Mesenchymal stem cell (in vitro differentiated cells and primary cell): ENCODE measurements around the gene CD9.

Experiments used
- DNase-seq: peaks from one replicate; pipeline ENCODE4 v3.0.0-alpha.2; 2013
- H2AFZ ChIP-seq: one replicate; pipeline ENCODE4 v1.6.1; 2013; ENCODE audit warnings: low read depth, mild to moderate bottlenecking, control low read depth, inconsistent platforms, low read length, moderate library complexity
- H2AK5ac ChIP-seq: 2 replicates; pipeline ENCODE4 v1.6.1; 2013; ENCODE audit warnings: low read length, moderate library complexity, mild to moderate bottlenecking, inconsistent platforms; ENCODE audit not compliant: severe bottlenecking
- H2BK120ac ChIP-seq: one replicate; pipeline ENCODE4 v1.6.1; 2013; ENCODE audit warnings: low read depth, mild to moderate bottlenecking, inconsistent platforms, low read length, moderate library complexity
- H2BK12ac ChIP-seq, 2 experiments: one replicate each; pipeline ENCODE4 v1.6.1; 2013; ENCODE audit warnings: inconsistent platforms in 2 of 2, low read length in 2 of 2, mild to moderate bottlenecking in 2 of 2, moderate library complexity in 2 of 2, control low read depth in 1 of 2
- H2BK15ac ChIP-seq: one replicate; pipeline ENCODE4 v1.6.1; 2013; ENCODE audit warnings: mild to moderate bottlenecking, low read depth, inconsistent platforms; ENCODE audit not compliant: poor library complexity, severe bottlenecking
- H2BK5ac ChIP-seq: 2 replicates; pipeline ENCODE4 v1.6.1; 2013; ENCODE audit warnings: low read depth, mild to moderate bottlenecking, low read length, control low read depth, inconsistent platforms; ENCODE audit not compliant: poor library complexity, severe bottlenecking
- H3K14ac ChIP-seq, 2 experiments: one replicate each; pipeline ENCODE4 v1.6.1; 2013; ENCODE audit warnings: inconsistent platforms in 2 of 2, low read length in 2 of 2, control low read depth in 1 of 2, mild to moderate bottlenecking in 1 of 2, moderate library complexity in 1 of 2
- H3K18ac ChIP-seq, 2 experiments: one replicate each; pipeline ENCODE4 v1.6.1; 2013; ENCODE audit warnings: inconsistent platforms in 2 of 2, low read length in 2 of 2, control low read depth in 1 of 2, low read depth in 1 of 2, mild to moderate bottlenecking in 1 of 2
- H3K23ac ChIP-seq, 2 experiments: one replicate each; pipeline ENCODE4 v1.6.1; 2013; ENCODE audit warnings: inconsistent platforms in 2 of 2, low read length in 2 of 2, mild to moderate bottlenecking in 2 of 2, moderate library complexity in 2 of 2, control low read depth in 1 of 2
- H3K27ac ChIP-seq: 2 replicates; pipeline ENCODE4 v1.5.1; 2013; ENCODE audit warnings: mild to moderate bottlenecking, moderate library complexity, low read length, control low read depth, inconsistent platforms; ENCODE audit not compliant: poor library complexity, severe bottlenecking
- H3K27me3 ChIP-seq, 2 experiments: 2 replicates each; pipeline versions ENCODE4 v1.6.1 to v1.7.0; 2013; ENCODE audit warnings: low read length in 2 of 2, mild to moderate bottlenecking in 2 of 2, moderate library complexity in 2 of 2, control low read depth in 1 of 2, inconsistent platforms in 1 of 2; ENCODE audit not compliant: control insufficient read depth in 1 of 2, insufficient read depth in 1 of 2
- H3K36me3 ChIP-seq, 2 experiments: 2 replicates each; pipeline versions ENCODE4 v1.6.1 to v1.7.0; 2013; ENCODE audit warnings: low read length in 2 of 2, control low read depth in 1 of 2, inconsistent platforms in 1 of 2, low read depth in 1 of 2, mild to moderate bottlenecking in 1 of 2; ENCODE audit not compliant: insufficient read depth in 2 of 2, control insufficient read depth in 1 of 2
- H3K4ac ChIP-seq, 2 experiments: one replicate each; pipeline ENCODE4 v1.6.1; 2013; ENCODE audit warnings: inconsistent platforms in 2 of 2, low read length in 2 of 2, mild to moderate bottlenecking in 2 of 2, moderate library complexity in 2 of 2, control low read depth in 1 of 2, low read depth in 1 of 2
- H3K4me1 ChIP-seq: 2 replicates; pipeline ENCODE4 v1.6.1; 2013; ENCODE audit warnings: low read depth, low read length, control low read depth; ENCODE audit not compliant: control insufficient read depth, insufficient read depth
- H3K4me2 ChIP-seq: 2 replicates; pipeline ENCODE4 v1.6.1; 2013; ENCODE audit warnings: low read length, mild to moderate bottlenecking, inconsistent platforms; ENCODE audit not compliant: poor library complexity, severe bottlenecking
- H3K4me3 ChIP-seq, 2 experiments: 2 replicates each; pipeline versions ENCODE4 v1.5.1 to v1.7.0; 2013; ENCODE audit warnings: low read length in 2 of 2, mild to moderate bottlenecking in 2 of 2, control low read depth in 1 of 2, low read depth in 1 of 2; ENCODE audit not compliant: insufficient read depth in 1 of 2
- H3K79me1 ChIP-seq: replicated peaks from 2 replicates; pipeline ENCODE4 v1.6.1; 2013; ENCODE audit warnings: mild to moderate bottlenecking, control low read depth, low read length, inconsistent platforms; ENCODE audit not compliant: poor library complexity, severe bottlenecking
- H3K9ac ChIP-seq: 2 replicates; pipeline ENCODE4 v1.7.0; 2013; ENCODE audit warnings: mild to moderate bottlenecking, low read length, moderate library complexity
- H3K9me3 ChIP-seq: 2 replicates; pipeline ENCODE4 v1.7.0; 2013; ENCODE audit warnings: mild to moderate bottlenecking, low read length; ENCODE audit not compliant: control insufficient read depth
- H4K8ac ChIP-seq: one replicate; pipeline ENCODE4 v1.6.1; 2013; ENCODE audit warnings: inconsistent platforms, mild to moderate bottlenecking, low read length, moderate library complexity
- H4K91ac ChIP-seq: one replicate; pipeline ENCODE4 v1.6.1; 2013; ENCODE audit warnings: mild to moderate bottlenecking, low read length, inconsistent platforms
- WGBS: methylation state at CpG from one replicate; pipeline ENCODE4 v1.1.7; 2013; ENCODE audit warnings: mixed read lengths; 5-methylcytosine and 5-hydroxymethylcytosine counted together

Gene CD9

GRCh38 chr12:6167327-6168280 lies 32.6 kb upstream of the CD9 start:
- peak overlapping the region; percentile 47 for H2AFZ ChIP-seq
- peak overlapping the region in 1 of 2 experiments; percentile 76 for H3K14ac ChIP-seq
- H2BK5ac ChIP-seq = no peak overlapping the region
- peak overlapping the region; percentile 35 for H3K4me2 ChIP-seq
- peak overlapping the region; percentile 97 for H2BK120ac ChIP-seq
- no peaks in the 10 kb centered on the region for H3K9me3 ChIP-seq
- peak overlapping the region; percentile 82 for H2BK15ac ChIP-seq
- H3K36me3 ChIP-seq = no peaks in the 10 kb centered on the region
- H3K4me3 ChIP-seq = peak overlapping the region in 1 of 2 experiments; percentile 61
- H4K91ac ChIP-seq = peak overlapping the region; percentile 94
- H2BK12ac ChIP-seq = peak overlapping the region; percentile 92 to 93
- H3K27ac ChIP-seq = peak overlapping the region; percentile 77
- peak overlapping the region in 1 of 2 experiments; percentile 50 for H3K23ac ChIP-seq
- H3K9ac ChIP-seq = peak overlapping the region; percentile 87
- H2AK5ac ChIP-seq = peak overlapping the region; percentile 81
- DNase-seq = peak; percentile 99
- H3K18ac ChIP-seq = peak overlapping the region; percentile 55 to 94
- H3K4ac ChIP-seq = peak overlapping the region; percentile 88 to 95
- WGBS = 2% methylated on average over 12 of the region's 17 CpGs
- H3K79me1 ChIP-seq = no peaks in the 10 kb centered on the region
- peaks cover 13% of the 10 kb centered on the region for H3K4me1 ChIP-seq
- peak overlapping the region; percentile 99 for H4K8ac ChIP-seq
- H3K27me3 ChIP-seq = no peaks in the 10 kb centered on the region

- H3K9me3 ChIP-seq = no peaks in the 10 kb centered on the region
- H4K91ac ChIP-seq = peak overlapping the region; percentile 10
- H3K79me1 ChIP-seq = no peaks in the 10 kb centered on the region
- peak overlapping the region; percentile 43 to 76 for H3K4ac ChIP-seq
- no peak overlapping the region for H2BK120ac ChIP-seq
- peak overlapping the region in 1 of 2 experiments; percentile 59 for H2BK12ac ChIP-seq
- no peak overlapping the region for H3K9ac ChIP-seq
- H3K4me2 ChIP-seq = no peak overlapping the region
- 94% methylated on average over 21 of the region's 21 CpGs for WGBS
- no peak overlapping the region for H3K27ac ChIP-seq
- peak overlapping the region; percentile 24 for H2AK5ac ChIP-seq
- peaks cover 13% of the 10 kb centered on the region for H3K4me1 ChIP-seq
- H2BK5ac ChIP-seq = no peak overlapping the region
- H2AFZ ChIP-seq = no peak overlapping the region
- peak overlapping the region in 1 of 2 experiments; percentile 29 for H3K4me3 ChIP-seq
- no peak overlapping the region for H2BK15ac ChIP-seq
- no peak for DNase-seq
- no peaks in the 10 kb centered on the region for H3K36me3 ChIP-seq
- H3K14ac ChIP-seq = peak overlapping the region in 1 of 2 experiments; percentile 48
- no peaks in the 10 kb centered on the region for H3K27me3 ChIP-seq
- peak overlapping the region in 1 of 2 experiments; percentile 50 for H3K18ac ChIP-seq
- peak overlapping the region; percentile 55 for H4K8ac ChIP-seq
- H3K23ac ChIP-seq = no peak overlapping the region
These were observed 28.7 kb upstream of the CD9 start for GRCh38 chr12:6171409-6172015.

GRCh38 chr12:6172086-6172485 lies 28.1 kb upstream of the CD9 start:
- no peak overlapping the region for H3K4ac ChIP-seq
- no peak overlapping the region for H3K9ac ChIP-seq
- no peak overlapping the region for H2BK5ac ChIP-seq
- H3K14ac ChIP-seq = no peak overlapping the region
- H3K79me1 ChIP-seq = no peaks in the 10 kb centered on the region
- H2AFZ ChIP-seq = no peak overlapping the region
- no peaks in the 10 kb centered on the region for H3K27me3 ChIP-seq
- H3K4me2 ChIP-seq = no peak overlapping the region
- H4K8ac ChIP-seq = no peak overlapping the region
- H2BK120ac ChIP-seq = no peak overlapping the region
- no peak overlapping the region for H2AK5ac ChIP-seq
- H3K18ac ChIP-seq = no peak overlapping the region
- no peak overlapping the region for H3K27ac ChIP-seq
- H3K4me3 ChIP-seq = no peak overlapping the region
- no peaks in the 10 kb centered on the region for H3K36me3 ChIP-seq
- no peak overlapping the region for H2BK15ac ChIP-seq
- no peaks in the 10 kb centered on the region for H3K9me3 ChIP-seq
- DNase-seq = no peak
- no peak overlapping the region for H3K23ac ChIP-seq
- H4K91ac ChIP-seq = no peak overlapping the region
- 96% methylated on average over 15 of the region's 15 CpGs for WGBS
- H3K4me1 ChIP-seq = peaks cover 9% of the 10 kb centered on the region
- H2BK12ac ChIP-seq = peak overlapping the region in 1 of 2 experiments; percentile 23

GRCh38 chr12:6172862-6173261 lies 27.3 kb upstream of the CD9 start:
- Histone ChIP-seq H2AFZ (no peak overlapping the region), H3K4me3 (no peak overlapping the region), H2BK5ac (no peak overlapping the region), H3K27ac (no peak overlapping the region), H4K8ac (no peak overlapping the region), H3K79me1 (no peaks in the 10 kb centered on the region), H3K27me3 (no peaks in the 10 kb centered on the region), H3K4me1 (peaks cover 5% of the 10 kb centered on the region), H2AK5ac (no peak overlapping the region), H3K9me3 (no peaks in the 10 kb centered on the region), H3K4me2 (no peak overlapping the region), H2BK120ac (no peak overlapping the region), H3K14ac (no peak overlapping the region), H2BK15ac (no peak overlapping the region), H3K23ac (no peak overlapping the region), H3K18ac (no peak overlapping the region), H4K91ac (no peak overlapping the region), H2BK12ac (no peak overlapping the region), H3K4ac (no peak overlapping the region), H3K9ac (no peak overlapping the region), H3K36me3 (no peaks in the 10 kb centered on the region)
- no peak for DNase-seq
- 85% methylated on average over 3 of the region's 4 CpGs for WGBS
